Measurements from ENCODE around the gene GLUL.
"Not testable (repeated sequence)": the region's sequence is repeated elsewhere in the genome, so short reads cannot be mapped to it uniquely, and the experiment has no call there.

GLUL gene

GRCh38 chr1:182394055-182394775 is 2.6 kb upstream of the GLUL start:
- DNase-seq, result no peak

GRCh38 chr1:182392050-182393028 is 749 bp upstream of the GLUL start:
- no peak for DNase-seq

- DNase-seq, result no peak
Measured at GRCh38 chr1:182391028-182391361, 595 bp downstream of the GLUL start.

- DNase-seq, result no peak
Measured at GRCh38 chr1:182389619-182390047, 2.0 kb downstream of the GLUL start.

GRCh38 chr1:182388392-182389134 is 3.0 kb downstream of the GLUL start:
- DNase-seq, result no peak

GRCh38 chr1:182387566-182387965 is 4.0 kb downstream of the GLUL start:
- DNase-seq, result no peak

GRCh38 chr1:182386980-182387379 is 4.6 kb downstream of the GLUL start:
- no peak for DNase-seq

- no peak for DNase-seq
Measured at GRCh38 chr1:182385885-182386853, 5.4 kb downstream of the GLUL start.

GRCh38 chr1:182384387-182384960 is 7.1 kb downstream of the GLUL start:
- DNase-seq, result no peak

- DNase-seq, result no peak
Measured at GRCh38 chr1:182383934-182384333, 7.7 kb downstream of the GLUL start.

GRCh38 chr1:182383037-182383661 is 8.4 kb downstream of the GLUL start:
- no peak for DNase-seq

- DNase-seq, result no peak
Measured at GRCh38 chr1:182381962-182382819, 9.4 kb downstream of the GLUL start.

- no peak for DNase-seq
Measured at GRCh38 chr1:182380199-182380598, 11.4 kb downstream of the GLUL start.

GRCh38 chr1:182379781-182380180 is 11.8 kb downstream of the GLUL start:
- not testable (repeated sequence) for DNase-seq

GRCh38 chr1:182376936-182377574 is 14.5 kb downstream of the GLUL start:
- no peak for DNase-seq

- DNase-seq, result no peak
Measured at GRCh38 chr1:182374101-182374834, 17.3 kb downstream of the GLUL start.

GRCh38 chr1:182370532-182370931 is 21.1 kb downstream of the GLUL start:
- DNase-seq, result no peak

- DNase-seq, result no peak
Measured at GRCh38 chr1:182368903-182369302, 22.7 kb downstream of the GLUL start.

GRCh38 chr1:182368358-182368757 is 23.2 kb downstream of the GLUL start:
- no peak for DNase-seq

All from cerebellar nuclear complex (tissue), 1 donor.